ENCODE data around the gene IGFN1. TPM values are rescaled to one million over a fixed set of nuclear protein-coding genes. Genes with fewer than 3 reads are reported as not detected.

The IGFN1 gene
- total RNA-seq, 1 experiment from 2014 or later, result 0.04 TPM

DNA sequence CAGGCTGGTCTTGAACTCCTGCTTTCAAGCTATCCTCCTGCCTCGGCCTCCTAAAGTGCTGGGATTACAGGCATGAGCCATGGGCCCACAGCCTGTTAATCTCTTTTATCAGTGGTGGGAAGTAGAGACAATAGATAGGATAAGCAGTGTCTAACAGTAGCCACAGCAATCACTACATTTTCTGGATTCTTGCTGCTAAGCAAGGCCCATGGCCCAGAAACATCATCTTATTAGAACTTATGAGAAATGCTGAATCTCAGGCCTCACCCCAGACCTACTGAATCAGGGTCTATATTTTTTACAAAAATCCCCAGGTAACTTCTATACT lies 29.7 kb downstream of the IGFN1 start:
- H3K4me1 ChIP-seq (ENCODE audit: insufficient read depth, low read length), result no peaks in the 10 kb centered on the region
- H3K9me2 ChIP-seq (replicated peaks; ENCODE audit: low read length), result no peaks in the 10 kb centered on the region
- H3K36me3 ChIP-seq (ENCODE audit: low read depth, low read length), result no peaks in the 10 kb centered on the region
- H4K20me1 ChIP-seq (ENCODE audit: low read length), result no peaks in the 10 kb centered on the region
- peaks cover 15% of the 10 kb centered on the region; the same call in 1 of the 2 replicates for H3K27me3 ChIP-seq (ENCODE audit: low read length)
- ATAC-seq (no peak), DNase-seq (no peak)
- H3K79me2 ChIP-seq (ENCODE audit: low read length), result no peaks in the 10 kb centered on the region
- no peak overlapping the region for H3K9ac ChIP-seq (ENCODE audit: low read length)
- H3K4me3 ChIP-seq (ENCODE audit: low read length), result no peak overlapping the region
- H3K27ac ChIP-seq (ENCODE audit: low read length), result no peak overlapping the region
- ChIA-PET CTCF (no interaction called here), POLR2A (ENCODE audit: unreplicated experiment) (no interaction called here)
- no peaks in the 10 kb centered on the region for H3F3A ChIP-seq (ENCODE audit: low read length, unreplicated experiment)
- no peak overlapping the region for H2AFZ ChIP-seq (ENCODE audit: low read length)
- no peak overlapping the region for H3K4me2 ChIP-seq (ENCODE audit: low read length)
- BruUV-seq (replicated peaks), result no TSS peak
- no peak for TF ChIP-seq EZH2 (IDR thresholded peaks at IDR 0.05; ENCODE audit: low read length, unreplicated experiment)
- TF ChIP-seq, protein P1, sequence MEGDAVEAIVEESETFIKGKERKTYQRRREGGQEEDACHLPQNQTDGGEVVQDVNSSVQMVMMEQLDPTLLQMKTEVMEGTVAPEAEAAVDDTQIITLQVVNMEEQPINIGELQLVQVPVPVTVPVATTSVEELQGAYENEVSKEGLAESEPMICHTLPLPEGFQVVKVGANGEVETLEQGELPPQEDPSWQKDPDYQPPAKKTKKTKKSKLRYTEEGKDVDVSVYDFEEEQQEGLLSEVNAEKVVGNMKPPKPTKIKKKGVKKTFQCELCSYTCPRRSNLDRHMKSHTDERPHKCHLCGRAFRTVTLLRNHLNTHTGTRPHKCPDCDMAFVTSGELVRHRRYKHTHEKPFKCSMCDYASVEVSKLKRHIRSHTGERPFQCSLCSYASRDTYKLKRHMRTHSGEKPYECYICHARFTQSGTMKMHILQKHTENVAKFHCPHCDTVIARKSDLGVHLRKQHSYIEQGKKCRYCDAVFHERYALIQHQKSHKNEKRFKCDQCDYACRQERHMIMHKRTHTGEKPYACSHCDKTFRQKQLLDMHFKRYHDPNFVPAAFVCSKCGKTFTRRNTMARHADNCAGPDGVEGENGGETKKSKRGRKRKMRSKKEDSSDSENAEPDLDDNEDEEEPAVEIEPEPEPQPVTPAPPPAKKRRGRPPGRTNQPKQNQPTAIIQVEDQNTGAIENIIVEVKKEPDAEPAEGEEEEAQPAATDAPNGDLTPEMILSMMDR (conservative IDR thresholded peaks at IDR 0.05; ENCODE audit: low read depth, low read length), result no peak
- no peak for TF ChIP-seq EZH2phosphoT487 (IDR thresholded peaks at IDR 0.05; ENCODE audit: borderline replicate concordance, low read length)
- no peaks in the 10 kb centered on the region for H3K9me3 ChIP-seq (ENCODE audit: low read length)
- intact Hi-C loops (cut with micrococcal nuclease), result no loop called here

DNA sequence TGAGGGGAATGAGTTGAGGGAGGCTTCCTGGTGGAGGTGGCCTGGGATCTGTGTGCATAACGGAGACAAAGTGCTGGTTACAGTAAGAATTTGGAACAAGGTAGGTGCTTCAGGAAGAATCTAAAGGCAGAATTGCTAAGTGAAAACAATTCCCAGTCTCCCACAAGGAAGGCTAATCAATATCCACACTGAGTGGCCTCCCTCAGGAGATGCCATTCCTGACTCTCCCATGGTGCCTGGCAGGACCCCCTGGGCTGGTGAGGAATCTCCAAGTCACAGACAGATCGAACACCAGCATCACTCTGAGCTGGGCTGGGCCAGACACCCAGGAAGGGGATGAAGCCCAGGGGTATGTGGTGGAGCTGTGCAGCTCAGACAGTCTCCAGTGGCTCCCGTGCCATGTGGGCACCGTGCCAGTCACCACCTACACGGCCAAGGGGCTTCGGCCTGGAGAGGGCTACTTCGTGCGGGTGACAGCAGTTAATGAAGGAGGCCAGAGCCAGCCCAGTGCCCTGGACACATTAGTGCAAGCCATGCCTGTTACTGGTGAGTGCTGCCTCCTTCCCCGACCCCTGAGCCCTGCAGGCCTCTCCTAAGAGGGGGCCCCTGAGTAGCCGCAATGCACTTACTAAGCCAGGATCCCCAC lies 30.7 kb downstream of the IGFN1 start:
- BruUV-seq (replicated peaks), result no TSS peak
- Histone ChIP-seq H3K9me3 (ENCODE audit: low read length) (no peaks in the 10 kb centered on the region), H3K9me2 (replicated peaks; ENCODE audit: low read length) (no peaks in the 10 kb centered on the region), H4K20me1 (ENCODE audit: low read length) (no peaks in the 10 kb centered on the region), H3K4me1 (ENCODE audit: insufficient read depth, low read length) (no peaks in the 10 kb centered on the region), H3K4me3 (ENCODE audit: low read length) (no peak overlapping the region), H3K27ac (ENCODE audit: low read length) (no peak overlapping the region), H2AFZ (ENCODE audit: low read length) (no peak overlapping the region), H3K27me3 (ENCODE audit: low read length) (peaks cover 15% of the 10 kb centered on the region; the same call in 1 of the 2 replicates), H3K4me2 (ENCODE audit: low read length) (no peak overlapping the region), H3F3A (ENCODE audit: low read length, unreplicated experiment) (no peaks in the 10 kb centered on the region), H3K79me2 (ENCODE audit: low read length) (no peaks in the 10 kb centered on the region), H3K9ac (ENCODE audit: low read length) (no peak overlapping the region), H3K36me3 (ENCODE audit: low read depth, low read length) (no peaks in the 10 kb centered on the region)
- POLR2A ChIA-PET (ENCODE audit: unreplicated experiment), result no interaction called here
- CTCF ChIA-PET, result interaction anchor here (0.6 kb wide), 1 partner anchor 10 kb away, joined by 3 read pairs; no protein-coding TSS in a partner anchor
- TF ChIP-seq, protein P1 (conservative IDR thresholded peaks at IDR 0.05; ENCODE audit: low read depth, low read length), result no peak
- no peak for TF ChIP-seq EZH2phosphoT487 (IDR thresholded peaks at IDR 0.05; ENCODE audit: borderline replicate concordance, low read length)
- no peak for TF ChIP-seq EZH2 (IDR thresholded peaks at IDR 0.05; ENCODE audit: low read length, unreplicated experiment)
- DNase-seq (no peak), ATAC-seq (no peak)
- intact Hi-C loops (cut with micrococcal nuclease), result no loop called here

DNA sequence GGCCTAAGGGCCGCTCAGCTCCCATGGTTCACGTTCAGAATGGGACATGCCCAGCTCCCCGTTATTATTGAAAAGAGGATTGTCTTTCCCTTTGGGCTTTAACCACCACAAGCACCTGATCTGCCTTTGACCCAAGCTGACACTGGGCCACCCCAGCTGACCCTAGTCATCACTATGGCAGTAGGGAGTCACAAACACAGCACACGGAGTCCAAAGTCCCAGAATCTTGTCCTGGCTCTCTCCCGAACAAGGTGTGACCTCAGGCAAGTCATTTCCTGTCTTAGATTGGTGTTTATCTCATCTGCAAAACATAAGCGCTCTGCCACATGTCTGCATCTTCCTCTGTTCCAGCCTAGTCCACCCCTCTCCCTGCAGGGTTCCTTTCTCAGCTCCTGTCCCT lies 31.5 kb downstream of the IGFN1 start:
- H3K9ac ChIP-seq (ENCODE audit: low read length), result no peak overlapping the region
- H3K4me1 ChIP-seq (ENCODE audit: insufficient read depth, low read length), result no peaks in the 10 kb centered on the region
- peaks cover 10% of the 10 kb centered on the region; the same call in 1 of the 2 replicates for H3K27me3 ChIP-seq (ENCODE audit: low read length)
- POLR2A ChIA-PET (ENCODE audit: unreplicated experiment), result no interaction called here
- DNase-seq (no peak), ATAC-seq (no peak)
- no peak overlapping the region for H3K4me3 ChIP-seq (ENCODE audit: low read length)
- H3K9me3 ChIP-seq (ENCODE audit: low read length), result no peaks in the 10 kb centered on the region
- CTCF ChIA-PET, result interaction anchor here (1.1 to 1.5 kb wide), 2 partner anchors 9 to 107 kb away, joined by 3 to 4 read pairs; no protein-coding TSS in a partner anchor
- TF ChIP-seq EZH2phosphoT487 (IDR thresholded peaks at IDR 0.05; ENCODE audit: borderline replicate concordance, low read length) (no peak), EZH2 (IDR thresholded peaks at IDR 0.05; ENCODE audit: low read length, unreplicated experiment) (no peak)
- TF ChIP-seq, protein P1 (conservative IDR thresholded peaks at IDR 0.05; ENCODE audit: low read depth, low read length), result no peak
- H3K4me2 ChIP-seq (ENCODE audit: low read length), result no peak overlapping the region
- no peaks in the 10 kb centered on the region for H3K36me3 ChIP-seq (ENCODE audit: low read depth, low read length)
- no peaks in the 10 kb centered on the region for H3K9me2 ChIP-seq (replicated peaks; ENCODE audit: low read length)
- no peaks in the 10 kb centered on the region for H3K79me2 ChIP-seq (ENCODE audit: low read length)
- H2AFZ ChIP-seq (ENCODE audit: low read length), result no peak overlapping the region
- H3F3A ChIP-seq (ENCODE audit: low read length, unreplicated experiment), result no peaks in the 10 kb centered on the region
- no TSS peak for BruUV-seq (replicated peaks)
- H3K27ac ChIP-seq (ENCODE audit: low read length), result no peak overlapping the region
- no peaks in the 10 kb centered on the region for H4K20me1 ChIP-seq (ENCODE audit: low read length)
- intact Hi-C loops (cut with micrococcal nuclease), result no loop called here
